Subcutaneous adipose tissue (tissue), 4 donors: ENCODE results near the gene FUT6. TPM values are rescaled to one million over a fixed set of nuclear protein-coding genes. Genes with fewer than 3 reads are reported as not detected.

Experiments
- total RNA-seq, 4 donors: library from RNA; depleted of rRNA; stranded (reverse); fragments of >200 nt; gene quantifications; one replicate each; pipeline ENCODE4 v1.1.0, GENCODE V29; 2016
- TF ChIP-seq, protein P1 (sequence below): fragments of 450-650 bp; IDR thresholded peaks from one replicate; pipeline ENCODE4 v1.5.1; 2016; ENCODE audit warnings: low read depth, mild to moderate bottlenecking, control low read depth, antibody characterized with exemption, moderate library complexity

Gene FUT6
- total RNA-seq, 4 donors from 2014 or later, result 1.1 TPM; not detected in 3

DNA sequence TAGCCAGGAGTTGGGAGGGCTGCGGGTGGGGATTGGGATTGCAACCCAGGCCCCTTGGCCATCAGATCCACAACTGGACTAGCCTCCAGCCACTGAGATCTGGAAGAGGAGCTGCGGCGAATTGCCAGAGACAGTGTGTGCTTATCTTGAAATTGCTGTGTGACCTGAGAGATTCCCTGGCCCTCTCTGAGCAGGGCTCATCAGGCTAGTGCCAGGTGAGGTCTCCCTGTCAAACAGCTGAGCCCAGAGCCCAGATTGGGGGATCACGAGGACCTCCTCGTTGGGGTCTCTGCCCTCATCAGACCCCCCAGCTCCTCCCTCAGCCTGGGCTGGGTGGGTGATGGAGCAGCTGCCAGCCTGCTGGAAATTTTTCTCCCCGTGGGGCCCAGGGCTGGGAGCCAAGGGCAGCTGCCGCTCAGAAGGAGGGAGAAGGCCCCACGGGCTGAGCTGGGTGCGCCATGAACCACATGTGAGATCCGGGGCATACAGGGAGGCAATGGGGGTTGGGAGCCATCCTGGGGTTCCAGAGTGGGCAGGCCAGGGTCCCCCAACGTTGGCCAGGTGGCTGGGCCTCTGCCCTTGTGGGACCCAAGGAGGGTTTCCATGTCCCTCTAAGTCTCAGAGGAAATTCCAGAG lies 23.6 kb upstream of the FUT6 start:
- TF ChIP-seq, protein P1, sequence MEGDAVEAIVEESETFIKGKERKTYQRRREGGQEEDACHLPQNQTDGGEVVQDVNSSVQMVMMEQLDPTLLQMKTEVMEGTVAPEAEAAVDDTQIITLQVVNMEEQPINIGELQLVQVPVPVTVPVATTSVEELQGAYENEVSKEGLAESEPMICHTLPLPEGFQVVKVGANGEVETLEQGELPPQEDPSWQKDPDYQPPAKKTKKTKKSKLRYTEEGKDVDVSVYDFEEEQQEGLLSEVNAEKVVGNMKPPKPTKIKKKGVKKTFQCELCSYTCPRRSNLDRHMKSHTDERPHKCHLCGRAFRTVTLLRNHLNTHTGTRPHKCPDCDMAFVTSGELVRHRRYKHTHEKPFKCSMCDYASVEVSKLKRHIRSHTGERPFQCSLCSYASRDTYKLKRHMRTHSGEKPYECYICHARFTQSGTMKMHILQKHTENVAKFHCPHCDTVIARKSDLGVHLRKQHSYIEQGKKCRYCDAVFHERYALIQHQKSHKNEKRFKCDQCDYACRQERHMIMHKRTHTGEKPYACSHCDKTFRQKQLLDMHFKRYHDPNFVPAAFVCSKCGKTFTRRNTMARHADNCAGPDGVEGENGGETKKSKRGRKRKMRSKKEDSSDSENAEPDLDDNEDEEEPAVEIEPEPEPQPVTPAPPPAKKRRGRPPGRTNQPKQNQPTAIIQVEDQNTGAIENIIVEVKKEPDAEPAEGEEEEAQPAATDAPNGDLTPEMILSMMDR, result no peak

DNA sequence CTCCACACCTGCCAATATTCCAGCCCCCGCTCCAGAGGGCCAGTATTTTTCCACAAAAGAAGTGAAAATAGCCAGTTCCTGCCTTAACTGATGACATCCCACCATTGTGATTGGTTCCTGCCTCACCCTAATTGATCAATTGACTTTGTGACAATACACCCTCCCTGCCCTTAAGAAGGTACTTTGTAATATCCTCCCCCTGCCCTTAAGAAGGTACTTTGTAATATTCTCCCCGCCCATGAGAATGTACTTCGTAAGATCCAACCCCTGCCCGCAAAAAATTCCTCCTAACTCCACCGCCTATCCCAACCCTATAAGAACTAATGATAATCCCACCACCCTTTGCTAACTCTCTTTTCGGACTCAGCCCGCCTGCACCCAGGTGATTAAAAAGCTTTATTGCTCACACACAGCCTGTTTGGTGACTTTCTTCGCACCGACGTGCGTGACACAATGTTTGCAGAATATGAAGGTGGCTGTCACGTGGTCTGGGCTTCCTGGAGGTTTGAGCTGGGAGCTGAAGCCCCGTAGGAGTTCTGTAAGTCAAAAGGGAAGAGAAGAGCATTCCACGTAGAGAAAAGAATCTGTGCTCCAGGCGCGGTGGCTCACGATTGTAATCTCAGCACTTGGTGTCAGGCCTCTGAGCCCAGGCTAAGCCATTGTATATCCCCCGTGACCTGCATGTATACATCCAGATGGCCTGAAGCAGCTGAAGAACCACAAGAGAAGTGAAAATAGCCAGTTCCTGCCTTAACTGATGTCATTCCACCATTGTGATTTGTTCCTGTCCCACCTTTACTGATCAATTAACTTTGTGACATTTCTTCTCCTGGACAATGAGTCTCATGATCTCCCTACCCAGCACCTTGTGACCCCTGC lies 17.9 kb upstream of the FUT6 start:
- TF ChIP-seq, protein P1, result no peak

DNA sequence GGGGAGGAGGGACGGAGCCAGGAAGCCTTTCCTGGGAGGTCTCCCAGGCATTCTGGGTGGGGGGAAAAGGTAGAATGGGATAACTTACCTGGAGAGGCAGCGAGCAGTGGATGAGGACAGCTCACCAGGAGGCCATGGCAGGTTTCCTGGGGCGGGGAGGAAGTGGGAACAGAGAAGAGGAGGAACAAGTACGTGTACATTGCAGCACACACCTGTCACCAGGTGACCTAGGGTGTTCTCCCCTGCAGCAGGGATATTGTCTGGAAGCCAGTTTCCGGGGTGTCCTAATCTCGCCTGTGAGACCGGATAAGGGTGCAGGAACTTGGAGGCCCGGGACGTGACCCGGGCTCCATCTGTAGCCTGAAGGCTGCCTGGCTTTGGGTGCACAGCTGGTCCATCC lies 11.8 kb upstream of the FUT6 start, which contains the start of gene FUT3:
FUT3 (minus strand) TSS at position 148 of the 400 bp plus-strand sequence.
- TF ChIP-seq, protein P1, result no peak

DNA sequence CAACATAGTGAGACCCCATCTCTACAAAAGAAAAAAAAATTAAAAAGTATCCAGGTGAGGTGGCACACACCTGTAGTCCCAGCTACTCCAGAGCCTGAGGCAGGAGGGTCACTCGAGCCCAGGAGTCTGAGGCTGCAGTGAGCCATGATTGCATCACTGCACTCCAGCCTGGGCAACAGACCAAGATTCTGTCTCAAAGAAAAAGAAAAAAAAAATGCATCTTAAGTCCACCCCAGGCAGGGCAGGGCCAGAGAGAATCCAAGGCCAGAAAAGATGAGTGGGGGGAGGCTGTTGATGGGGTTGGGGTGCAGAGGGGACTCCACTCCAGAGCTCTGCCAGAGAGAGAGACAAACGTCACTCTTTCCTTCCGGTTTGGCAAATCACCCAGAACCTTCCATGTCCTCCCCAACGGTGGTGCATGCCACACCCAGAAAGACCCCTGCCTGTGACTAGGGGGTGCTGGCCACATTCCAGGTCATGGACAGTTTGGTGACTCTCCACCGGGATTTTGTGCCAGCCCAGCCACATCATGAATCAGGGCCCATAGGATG lies 11.3 kb upstream of the FUT6 start:
- TF ChIP-seq, protein P1, result no peak

DNA sequence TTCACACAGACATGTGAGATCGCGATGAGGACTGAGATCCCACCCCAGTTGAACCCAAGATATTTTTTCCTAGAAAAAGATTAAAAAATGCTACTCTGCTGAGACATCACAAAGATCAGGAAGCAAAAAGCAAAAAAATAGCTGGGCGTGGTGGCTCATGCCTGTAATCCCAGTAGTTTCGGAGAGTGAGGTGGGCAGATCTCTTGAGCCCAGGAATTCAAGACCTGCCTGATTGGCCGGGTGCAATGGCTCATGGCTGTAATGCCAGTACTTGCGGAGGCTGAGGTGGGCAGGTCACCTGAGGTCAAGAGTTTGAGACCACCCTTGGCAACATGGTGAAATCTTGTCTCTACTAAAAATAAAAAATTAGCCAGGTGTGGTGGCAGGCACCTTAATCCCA lies 10.7 kb upstream of the FUT6 start:
- TF ChIP-seq, protein P1, result no peak

DNA sequence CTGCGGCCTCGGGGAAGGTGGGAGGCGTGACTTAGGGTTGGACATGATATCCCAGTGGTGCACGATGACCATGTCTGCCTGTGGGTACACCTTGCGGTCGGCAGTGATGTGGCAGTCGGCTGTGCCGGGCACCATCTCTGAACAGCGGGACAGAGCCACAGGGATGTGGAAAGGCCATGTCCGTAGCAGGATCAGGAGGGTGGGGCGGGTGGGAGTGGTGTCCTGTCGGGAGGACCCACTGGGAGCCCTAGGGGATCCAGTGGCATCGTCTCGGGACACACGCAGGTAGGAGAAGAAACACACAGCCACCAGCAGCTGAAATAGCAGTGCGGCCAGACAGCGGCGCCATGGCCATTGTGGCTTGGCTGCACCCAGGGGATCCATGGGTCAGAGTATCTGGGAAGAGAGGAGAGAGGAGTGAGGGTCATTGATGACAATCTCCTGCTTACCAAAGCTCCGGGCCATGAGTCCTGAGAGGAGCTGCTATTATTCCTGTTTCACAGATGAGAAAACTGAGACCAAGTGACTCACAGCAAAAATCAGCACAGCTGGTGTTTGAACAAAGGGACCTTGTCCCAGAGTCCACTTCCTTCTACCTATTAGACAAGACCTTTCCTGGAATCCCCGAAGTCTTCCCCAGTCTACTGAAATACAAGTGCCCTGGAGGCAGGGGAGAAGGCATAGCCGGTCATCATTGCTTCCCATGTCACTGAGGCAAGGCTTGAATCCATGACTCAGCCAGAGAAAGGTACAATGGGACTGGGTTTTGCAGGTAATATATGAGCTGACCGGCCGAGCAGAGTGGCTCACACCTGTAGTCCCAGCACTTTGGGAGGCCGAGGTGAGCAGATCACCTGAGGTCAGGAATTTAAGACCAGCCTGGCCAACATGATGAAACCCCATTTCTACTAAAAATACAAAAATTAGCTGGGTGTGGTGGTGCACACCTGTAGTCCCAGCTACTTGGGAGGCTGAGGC lies 5.2 kb upstream of the FUT6 start:
- TF ChIP-seq, protein P1, result no peak
